Activated CD8-positive, alpha-beta memory T cell treated with anti-CD3 and anti-CD28 coated beads for 24 hours (primary cell): ENCODE measurements around the gene MED27.

Experiments
- DNase-seq: peaks from one replicate; pipeline ENCODE4 v3.0.0-alpha.2; 2020

Gene MED27

GRCh38 chr9:131845305-131846298 is 234.1 kb downstream of the MED27 start:
- DNase-seq, result no peak

GRCh38 chr9:131844745-131845118 is 234.9 kb downstream of the MED27 start:
- DNase-seq, result no peak

GRCh38 chr9:131843989-131844744 is 235.5 kb downstream of the MED27 start:
- DNase-seq, result no peak

GRCh38 chr9:131841765-131842318 is 237.8 kb downstream of the MED27 start:
- no peak for DNase-seq

- no peak for DNase-seq
These were observed 238.6 kb downstream of the MED27 start for GRCh38 chr9:131840751-131841702.

GRCh38 chr9:131840220-131840619 is 239.4 kb downstream of the MED27 start:
- DNase-seq, result no peak

GRCh38 chr9:131839281-131840084 is 240.2 kb downstream of the MED27 start:
- DNase-seq, result peak; percentile 58

- no peak for DNase-seq
These were observed 241.0 kb downstream of the MED27 start for GRCh38 chr9:131838530-131839280.

GRCh38 chr9:131837836-131838235 is 241.8 kb downstream of the MED27 start:
- no peak for DNase-seq

GRCh38 chr9:131837316-131837715 is 242.4 kb downstream of the MED27 start:
- DNase-seq, result no peak

- no peak for DNase-seq
These were observed 242.9 kb downstream of the MED27 start for GRCh38 chr9:131836607-131837315.

GRCh38 chr9:131836021-131836420 is 243.6 kb downstream of the MED27 start:
- DNase-seq, result no peak

GRCh38 chr9:131835151-131835910 is 244.3 kb downstream of the MED27 start:
- no peak for DNase-seq

- no peak for DNase-seq
These were observed 244.9 kb downstream of the MED27 start for GRCh38 chr9:131834721-131835120.

- DNase-seq, result no peak
These were observed 245.8 kb downstream of the MED27 start for GRCh38 chr9:131833906-131834305.

- DNase-seq, result no peak
These were observed 246.6 kb downstream of the MED27 start for GRCh38 chr9:131833083-131833482.

GRCh38 chr9:131831380-131832165 is 248.1 kb downstream of the MED27 start:
- no peak for DNase-seq

GRCh38 chr9:131827821-131828369 is 251.8 kb downstream of the MED27 start:
- DNase-seq, result no peak
